Transverse colon (tissue), 3 donors: ENCODE data around the gene CABS1.

Experiments
- EP300 ChIP-seq: sonication (generic); formaldehyde crosslinking; IDR thresholded peaks from one replicate; pipeline ENCODE4 v1.6.1; 2017; ENCODE audit warnings: antibody characterized with exemption, low read depth
- TF ChIP-seq, protein P1 (sequence below), 5 experiments: fragments of 200-600 bp in 3 of 5; fragments of 450-650 bp in 2 of 5; sonication (generic) in 3 of 5; IDR thresholded peaks; 1 replicate in 2 of 5; 2 replicates in 3 of 5; pipeline ENCODE4 v1.5.1; 2016 to 2017; ENCODE audit warnings: antibody characterized with exemption in 5 of 5, inconsistent platforms in 3 of 5, mild to moderate bottlenecking in 2 of 5, moderate library complexity in 1 of 5

DNA sequence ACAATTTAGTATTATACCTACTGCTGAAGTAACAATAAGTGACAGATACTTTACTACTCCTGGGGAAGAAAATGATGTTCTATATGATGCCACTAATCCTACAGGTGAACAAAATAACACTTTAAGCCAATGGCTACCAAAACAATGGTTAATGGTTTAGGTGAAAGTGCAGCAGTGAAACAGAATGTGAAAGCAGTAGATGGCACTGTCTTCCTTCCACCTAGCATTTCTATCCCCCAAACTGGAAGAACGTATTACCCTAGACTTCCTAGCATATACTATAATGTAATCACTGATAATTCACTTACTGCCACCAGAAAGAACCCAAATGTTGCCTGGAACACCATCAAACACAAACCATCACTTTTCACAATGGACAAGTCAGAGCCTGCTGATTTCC is 18.9 kb upstream of the CABS1 start:
- TF ChIP-seq, protein P1, sequence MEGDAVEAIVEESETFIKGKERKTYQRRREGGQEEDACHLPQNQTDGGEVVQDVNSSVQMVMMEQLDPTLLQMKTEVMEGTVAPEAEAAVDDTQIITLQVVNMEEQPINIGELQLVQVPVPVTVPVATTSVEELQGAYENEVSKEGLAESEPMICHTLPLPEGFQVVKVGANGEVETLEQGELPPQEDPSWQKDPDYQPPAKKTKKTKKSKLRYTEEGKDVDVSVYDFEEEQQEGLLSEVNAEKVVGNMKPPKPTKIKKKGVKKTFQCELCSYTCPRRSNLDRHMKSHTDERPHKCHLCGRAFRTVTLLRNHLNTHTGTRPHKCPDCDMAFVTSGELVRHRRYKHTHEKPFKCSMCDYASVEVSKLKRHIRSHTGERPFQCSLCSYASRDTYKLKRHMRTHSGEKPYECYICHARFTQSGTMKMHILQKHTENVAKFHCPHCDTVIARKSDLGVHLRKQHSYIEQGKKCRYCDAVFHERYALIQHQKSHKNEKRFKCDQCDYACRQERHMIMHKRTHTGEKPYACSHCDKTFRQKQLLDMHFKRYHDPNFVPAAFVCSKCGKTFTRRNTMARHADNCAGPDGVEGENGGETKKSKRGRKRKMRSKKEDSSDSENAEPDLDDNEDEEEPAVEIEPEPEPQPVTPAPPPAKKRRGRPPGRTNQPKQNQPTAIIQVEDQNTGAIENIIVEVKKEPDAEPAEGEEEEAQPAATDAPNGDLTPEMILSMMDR (IDR thresholded peaks at IDR 0.05) = no peak
- TF ChIP-seq EP300 = no peak
